Activated CD4-positive, CD25-positive, alpha-beta regulatory T cell (primary cell): ENCODE results near the gene ZNF205.
A peak's percentile ranks its signal among the peaks of the same experiment; 100 is the strongest.
"Not testable (repeated sequence)": the region's sequence is repeated elsewhere in the genome, so short reads cannot be mapped to it uniquely, and the experiment has no call there.

Experiments used
- DNase-seq, 4 experiments: peaks; one replicate each; lab custom pipeline; 2025; lab: John Stamatoyannopoulos, UW

ZNF205 gene

GRCh38 chr16:3131755-3132377, 19.5 kb downstream of the ZNF205 start:
- DNase-seq = peak in 1 of 4 experiments; percentile 16

GRCh38 chr16:3133844-3134243, 21.5 kb downstream of the ZNF205 start:
- no peak for DNase-seq

- peak; percentile 70 to 86 (median 79) for DNase-seq
Measured at GRCh38 chr16:3134338-3135125, 22.1 kb downstream of the ZNF205 start, which contains the start of gene ZNF213. ZNF213 (plus strand) TSS chr16:3135029; CDS start chr16:3137281, 2,252 bp downstream.

- no peak for DNase-seq
Measured at GRCh38 chr16:3135126-3135715, 22.8 kb downstream of the ZNF205 start.

- DNase-seq = no peak
Measured at GRCh38 chr16:3137267-3137666, 24.9 kb downstream of the ZNF205 start.

DNA sequence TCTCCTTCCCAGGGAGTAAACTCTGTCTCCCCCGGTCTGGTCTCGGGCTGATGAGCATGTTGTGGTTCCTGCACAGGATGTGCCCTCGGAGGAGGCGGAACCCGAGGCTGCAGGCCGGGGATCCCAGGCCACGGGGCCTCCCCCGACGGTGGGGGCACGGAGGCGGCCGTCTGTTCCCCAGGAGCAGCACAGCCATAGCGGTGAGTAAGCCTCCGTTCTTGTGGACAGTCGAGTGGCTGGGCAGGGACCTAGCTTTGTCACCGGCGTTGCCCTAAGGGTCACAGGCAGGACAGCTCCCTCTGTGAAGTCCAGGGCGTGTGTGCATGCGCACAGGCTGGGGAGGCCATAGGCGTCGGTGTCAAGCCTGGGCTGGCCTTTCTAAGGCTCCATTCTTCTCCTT, 26.0 kb downstream of the ZNF205 start:
- no peak for DNase-seq

- DNase-seq = no peak
Measured at GRCh38 chr16:3138823-3139426, 26.5 kb downstream of the ZNF205 start.

- DNase-seq = not testable (repeated sequence)
Measured at GRCh38 chr16:3139561-3139960, 27.2 kb downstream of the ZNF205 start.

- DNase-seq = no peak
Measured at GRCh38 chr16:3140603-3141427, 28.4 kb downstream of the ZNF205 start.

DNA sequence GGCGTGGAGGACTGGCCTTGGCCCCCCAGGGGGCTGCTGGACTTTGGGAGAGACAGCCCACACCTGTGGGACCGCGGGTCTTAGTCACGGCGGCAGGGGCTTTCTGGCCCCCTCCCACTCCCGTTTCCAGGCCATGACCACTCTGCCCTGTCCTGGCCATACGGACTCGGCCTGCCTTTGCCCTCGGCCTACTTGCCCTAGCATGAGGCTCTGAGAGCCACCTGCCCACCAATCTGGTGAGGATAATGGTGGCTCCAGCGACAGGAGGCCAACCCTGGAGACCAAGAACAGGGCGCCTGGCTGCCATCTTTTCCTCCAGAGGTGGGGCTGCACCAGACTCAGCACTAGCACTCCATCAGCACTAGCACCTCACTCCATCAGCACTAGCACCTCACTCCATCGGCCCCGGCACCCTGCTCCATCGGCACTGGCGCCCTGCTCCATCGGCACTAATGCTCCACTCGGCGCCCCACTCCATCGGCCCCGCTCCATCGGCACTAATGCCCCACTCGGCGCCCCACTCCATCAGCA, 29.5 kb downstream of the ZNF205 start:
- no peak for DNase-seq

DNA sequence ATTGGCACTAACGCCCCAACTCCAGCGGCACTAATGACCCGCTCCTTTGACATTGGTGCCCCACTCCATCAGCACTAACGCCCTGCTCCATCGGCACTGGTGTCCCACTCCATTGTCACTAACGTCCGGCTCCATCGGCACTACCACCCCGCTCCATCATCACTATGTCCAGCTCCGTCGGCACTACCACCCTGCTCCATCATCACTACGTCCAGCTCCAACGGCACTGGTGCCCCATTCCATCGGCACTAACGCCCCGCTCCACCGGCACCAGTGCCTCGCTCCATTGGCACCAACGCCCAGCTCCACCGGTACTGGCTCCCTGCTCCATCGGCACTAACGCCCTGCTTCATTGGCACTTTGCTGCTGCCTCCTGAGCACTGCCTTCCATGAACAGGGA, 29.9 kb downstream of the ZNF205 start:
- DNase-seq = no peak

GRCh38 chr16:3142770-3143169, 30.4 kb downstream of the ZNF205 start:
- no peak for DNase-seq

GRCh38 chr16:3143189-3143588, 30.8 kb downstream of the ZNF205 start:
- DNase-seq = no peak

DNA sequence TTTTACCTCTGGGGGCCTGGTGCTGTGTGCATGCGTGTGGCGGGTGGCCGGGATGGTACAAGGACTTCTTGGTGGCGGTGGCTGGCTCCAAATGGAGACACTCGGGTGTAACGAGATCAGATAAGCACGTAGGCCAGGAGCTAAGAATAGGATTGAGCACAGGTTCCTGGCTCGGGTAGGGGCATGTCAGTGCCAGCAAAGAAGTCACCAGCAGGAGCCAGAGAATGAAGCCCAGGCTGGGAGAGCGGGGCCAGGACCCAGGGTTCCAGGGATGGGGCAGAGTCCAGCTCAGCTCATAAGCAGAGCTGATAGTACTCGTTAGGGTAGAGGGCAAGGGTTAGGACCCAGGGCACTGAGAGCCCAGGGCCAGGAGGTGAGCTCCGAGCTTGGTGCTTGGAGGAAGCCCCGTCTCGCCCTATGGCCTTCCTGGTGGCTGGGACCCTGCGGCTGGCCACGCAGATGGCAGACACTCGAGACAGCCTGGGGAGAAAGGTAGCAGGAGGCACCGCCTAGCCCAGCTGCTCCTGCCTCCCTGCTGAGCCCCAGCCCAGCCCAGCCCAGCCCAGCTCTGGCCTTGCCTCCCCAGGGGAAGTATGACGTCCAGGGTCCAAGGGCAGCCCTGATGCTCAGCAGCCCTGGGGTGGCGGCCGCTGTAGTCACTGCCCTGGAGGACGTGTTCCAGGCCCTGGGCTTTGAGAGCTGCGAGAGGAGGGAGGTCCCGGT, 31.4 kb downstream of the ZNF205 start:
- no peak for DNase-seq

- no peak for DNase-seq
Measured at GRCh38 chr16:3144321-3144983, 32.1 kb downstream of the ZNF205 start.

GRCh38 chr16:3145151-3145550, 32.8 kb downstream of the ZNF205 start:
- no peak for DNase-seq

GRCh38 chr16:3145660-3146059, 33.3 kb downstream of the ZNF205 start:
- DNase-seq = no peak

- no peak for DNase-seq
Measured at GRCh38 chr16:3147046-3147756, 34.8 kb downstream of the ZNF205 start.

- no peak for DNase-seq
Measured at GRCh38 chr16:3147757-3148104, 35.3 kb downstream of the ZNF205 start.
